GF-D8 (cell line): ENCODE measurements around the gene SCEL.

Experiments used
- DNase-seq: peaks from one replicate; lab custom pipeline; 2025; lab: John Stamatoyannopoulos, UW

Gene SCEL

GRCh38 chr13:77521595-77522367, 13.7 kb upstream of the SCEL start:
- DNase-seq = no peak

DNA sequence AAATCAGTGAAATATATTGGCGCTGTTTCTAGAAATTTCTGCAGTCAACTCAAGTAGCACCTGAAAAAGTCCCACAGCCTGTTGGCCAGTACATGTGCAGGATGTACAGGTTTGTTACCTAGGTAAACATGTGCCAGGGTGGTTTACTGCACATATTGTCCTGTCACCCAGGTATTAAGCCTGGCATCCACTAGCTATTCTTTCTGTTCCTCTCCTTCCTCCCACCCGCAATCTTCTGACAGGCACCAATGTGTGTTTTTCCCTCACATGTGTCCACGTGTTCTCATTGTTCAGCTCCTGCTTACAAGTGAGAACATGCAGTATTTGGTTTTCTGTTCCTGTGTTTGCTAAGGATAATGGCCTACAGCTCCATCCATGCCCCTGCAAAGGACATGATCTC, 13.1 kb upstream of the SCEL start:
- no peak for DNase-seq

- no peak for DNase-seq
These were observed 12.1 kb upstream of the SCEL start for GRCh38 chr13:77523386-77523785.

- no peak for DNase-seq
These were observed 11.4 kb upstream of the SCEL start for GRCh38 chr13:77523834-77524728.

GRCh38 chr13:77528414-77528813, 7.1 kb upstream of the SCEL start:
- DNase-seq = no peak

DNA sequence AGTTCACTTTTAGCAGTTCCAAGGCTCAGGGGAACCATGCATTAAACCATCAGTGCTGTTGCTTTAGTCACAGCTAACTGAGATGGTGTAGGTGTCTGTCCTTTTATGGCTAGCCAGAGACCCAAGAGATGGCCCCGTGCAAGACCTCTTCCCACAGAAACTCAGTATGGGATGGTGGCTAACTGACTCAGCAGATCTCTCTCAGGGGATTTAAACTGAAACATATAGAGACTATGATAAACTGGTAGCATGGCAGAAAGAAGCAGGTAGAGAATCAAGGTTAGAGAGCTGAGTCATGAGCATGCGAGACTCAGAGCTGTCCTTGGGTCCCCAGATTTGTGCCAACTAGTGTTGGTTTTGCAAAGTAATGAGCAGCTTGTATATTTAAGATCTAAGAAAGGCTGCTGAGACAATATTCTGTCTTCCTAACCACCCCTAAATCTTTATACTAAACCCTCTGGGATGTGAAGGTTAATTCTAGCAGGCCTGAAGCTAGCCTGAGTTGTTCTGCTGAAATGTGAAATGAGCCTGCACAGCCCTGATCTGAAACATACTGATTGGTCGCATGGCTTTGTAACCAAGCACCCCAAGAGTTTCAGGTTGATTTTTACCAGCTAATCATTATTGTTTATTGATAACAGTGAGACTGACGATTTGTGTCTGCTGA, 6.5 kb upstream of the SCEL start:
- no peak for DNase-seq

GRCh38 chr13:77529501-77529840, 6.0 kb upstream of the SCEL start:
- no peak for DNase-seq

- no peak for DNase-seq
These were observed 4.6 kb upstream of the SCEL start for GRCh38 chr13:77530875-77531274.

DNA sequence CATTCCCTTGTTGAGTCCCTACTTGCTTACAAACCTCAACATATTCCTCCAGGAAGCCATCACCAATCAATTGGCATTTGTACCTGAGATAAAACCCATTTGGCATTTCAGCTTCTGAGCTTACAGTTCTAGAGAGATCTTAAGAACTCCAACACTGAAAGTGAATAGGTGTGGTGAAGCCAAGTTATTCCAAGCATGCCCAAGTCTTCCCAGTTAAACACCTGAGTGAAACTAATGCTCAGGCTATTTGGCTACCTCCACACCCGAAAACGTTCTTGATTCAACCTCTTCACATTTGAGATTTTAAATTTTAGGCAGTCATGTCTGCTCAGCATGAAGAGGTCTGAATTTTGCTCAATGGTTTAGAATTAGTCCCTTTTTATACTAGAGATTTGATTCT, 2.5 kb upstream of the SCEL start:
- no peak for DNase-seq

- no peak for DNase-seq
These were observed 1.4 kb upstream of the SCEL start for GRCh38 chr13:77533875-77534788.

DNA sequence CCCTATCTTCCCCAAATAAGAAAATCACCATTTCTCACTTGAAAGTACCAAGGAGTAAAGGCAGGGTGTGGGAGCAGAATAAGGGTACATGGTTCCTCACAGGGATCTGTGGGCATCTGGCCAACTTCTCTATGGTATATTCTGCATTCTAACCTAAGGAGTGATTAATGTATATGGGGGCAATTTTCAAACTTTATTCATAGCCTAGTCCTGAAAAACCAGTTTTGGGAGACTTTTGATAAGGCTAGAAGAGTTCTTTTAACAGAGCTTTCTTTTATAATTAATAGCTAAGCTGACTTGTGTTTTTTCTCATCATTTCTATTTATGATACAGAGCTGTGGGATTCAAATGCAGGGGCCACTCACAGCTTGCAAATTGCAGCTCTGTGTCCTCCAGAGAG, 852 bp downstream of the SCEL start:
- DNase-seq = no peak

- DNase-seq = no peak
These were observed 1.9 kb downstream of the SCEL start for GRCh38 chr13:77537289-77537919.

GRCh38 chr13:77543711-77544110, 8.2 kb downstream of the SCEL start:
- no peak for DNase-seq

DNA sequence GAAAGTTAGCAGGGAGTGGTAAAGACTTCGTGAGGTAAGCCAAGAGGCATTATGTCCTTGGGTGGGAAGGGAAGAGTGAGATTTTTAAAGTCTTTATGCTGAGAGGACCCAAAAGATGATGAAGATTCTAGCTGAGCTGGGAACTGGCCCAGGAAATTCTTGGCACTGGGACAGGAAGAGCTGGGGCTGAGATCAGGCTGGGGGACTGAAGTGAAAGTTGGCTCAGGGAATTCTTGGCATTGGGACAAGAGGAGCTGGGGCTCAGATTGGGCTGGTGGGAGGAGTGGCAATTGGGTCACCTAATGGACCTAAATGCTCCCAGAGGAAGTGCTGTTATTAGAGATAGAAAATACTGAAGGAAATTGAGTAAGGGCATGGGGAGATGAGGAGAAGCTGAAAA, 8.8 kb downstream of the SCEL start:
- no peak for DNase-seq

DNA sequence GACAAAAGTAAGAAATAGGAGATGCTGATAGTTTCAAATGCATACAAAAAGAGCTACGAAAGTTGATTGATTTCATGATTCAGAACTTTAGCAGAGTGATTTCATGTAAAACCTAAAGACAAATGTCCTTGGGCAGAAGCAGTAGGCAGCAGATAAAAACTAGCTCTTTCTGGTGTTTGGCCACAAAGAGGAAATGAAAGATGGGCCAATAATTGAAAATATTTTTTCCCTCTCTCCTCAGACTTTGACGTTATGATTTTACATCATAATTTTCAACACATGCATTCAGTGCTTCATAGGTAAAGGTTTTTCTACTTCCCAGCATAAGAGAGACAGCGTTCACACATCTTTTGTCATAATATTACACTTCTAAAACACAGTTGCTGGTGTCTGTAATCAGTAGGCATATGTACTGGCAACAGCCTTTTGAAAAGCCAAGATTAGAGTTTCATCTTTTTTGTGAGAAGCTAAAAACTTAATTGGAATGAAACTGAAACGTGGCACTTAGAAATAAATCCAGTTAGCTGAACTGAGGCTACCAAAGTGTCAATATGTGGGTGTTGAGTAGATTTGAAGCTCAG, 9.3 kb downstream of the SCEL start:
- DNase-seq = no peak

GRCh38 chr13:77545626-77546412, 10.3 kb downstream of the SCEL start:
- no peak for DNase-seq

DNA sequence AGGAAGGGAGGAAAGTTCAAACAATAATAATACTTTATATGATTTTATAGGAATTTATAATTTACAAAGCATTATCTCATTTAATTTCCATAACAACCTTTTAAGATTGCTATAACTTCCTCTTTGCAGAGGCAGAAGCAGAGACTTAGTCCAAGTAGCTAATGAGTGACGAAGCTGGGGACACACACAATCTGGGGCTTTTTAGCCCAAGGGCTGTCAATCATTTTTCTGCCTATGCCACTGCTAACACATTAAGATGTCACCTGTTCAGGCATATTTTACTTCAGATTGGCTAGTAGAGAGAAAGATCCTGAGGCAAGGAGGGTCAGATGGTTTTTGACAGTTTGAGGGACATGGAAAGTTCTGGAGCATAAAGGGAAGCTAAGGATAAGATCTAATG, 12.6 kb downstream of the SCEL start:
- DNase-seq = no peak

DNA sequence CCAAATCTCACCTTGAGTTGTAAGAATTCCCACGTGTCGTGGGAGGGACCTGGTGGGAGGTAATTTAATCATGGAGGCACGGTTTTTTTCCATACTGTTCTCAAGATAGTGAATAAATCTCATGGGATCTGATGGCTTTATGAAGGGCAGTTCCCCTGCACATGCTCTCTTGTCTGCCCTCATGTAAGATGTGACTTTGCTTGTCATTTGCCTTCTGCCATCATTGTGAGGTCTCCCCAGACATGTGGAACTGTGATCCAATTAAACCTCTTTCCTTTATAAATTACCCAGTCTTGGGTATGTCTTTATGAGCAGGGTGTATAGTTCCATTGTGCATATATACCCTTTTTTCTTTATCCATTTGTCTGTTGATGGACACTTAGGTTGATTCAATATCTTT, 13.1 kb downstream of the SCEL start:
- DNase-seq = no peak

DNA sequence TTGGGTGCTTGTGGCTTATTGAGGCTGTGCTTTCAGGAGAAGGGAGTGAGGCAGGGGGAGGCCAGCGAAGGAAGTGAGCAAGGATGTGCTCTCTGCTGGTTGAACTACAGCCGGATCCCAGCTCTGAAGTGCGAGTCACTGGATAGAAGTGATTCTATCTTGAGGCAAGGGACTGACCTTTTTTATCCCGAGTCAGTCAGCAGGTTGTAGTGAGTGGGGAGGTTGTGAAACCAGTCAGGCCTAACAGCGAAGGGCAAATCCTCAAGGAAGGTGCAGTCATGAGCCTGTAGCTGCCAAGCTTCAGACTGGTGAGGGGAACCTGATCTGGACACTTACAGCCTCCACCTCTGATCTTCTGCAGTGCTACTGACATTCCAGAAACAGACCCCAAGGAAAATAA, 18.6 kb downstream of the SCEL start:
- DNase-seq = no peak

- DNase-seq = no peak
These were observed 19.7 kb downstream of the SCEL start for GRCh38 chr13:77555246-77555645.
